ENCODE measurements around the gene PLEKHA1.

The PLEKHA1 gene

GRCh38 chr10:122463466-122464249 is 89.2 kb downstream of the PLEKHA1 start:
- Histone ChIP-seq H3K79me2 (ENCODE audit: insufficient read depth, low read length) (no peaks in the 10 kb centered on the region), H3K4me3 (ENCODE audit: insufficient read depth, low read length, poor library complexity, severe bottlenecking) (no peak overlapping the region), H3K27me3 (ENCODE audit: low read length) (no peaks in the 10 kb centered on the region), H3K36me3 (ENCODE audit: low read length) (no peaks in the 10 kb centered on the region), H3K9me2 (replicated peaks; ENCODE audit: insufficient read depth, low read length) (no peaks in the 10 kb centered on the region), H3K27ac (ENCODE audit: low read depth, low read length) (no peak overlapping the region), H3K4me2 (ENCODE audit: low read depth, low read length, poor library complexity, severe bottlenecking) (no peak overlapping the region), H2AFZ (ENCODE audit: low read depth, low read length, severe bottlenecking) (no peak overlapping the region), H3K9ac (ENCODE audit: low read length) (no peak overlapping the region), H3F3A (ENCODE audit: insufficient read depth) (no peaks in the 10 kb centered on the region), H4K20me1 (ENCODE audit: low read depth, low read length) (no peaks in the 10 kb centered on the region), H3K9me3 (ENCODE audit: insufficient read depth, low read length) (no peaks in the 10 kb centered on the region)
- TF ChIP-seq EZH2phosphoT487 (conservative IDR thresholded peaks at IDR 0.05; ENCODE audit: low read length) (no peak), CTCF (IDR thresholded peaks at IDR 0.05; ENCODE audit: insufficient read depth, low read length, poor library complexity, severe bottlenecking) (no peak)

- Histone ChIP-seq H3K9ac (ENCODE audit: low read length) (no peak overlapping the region), H3K27ac (ENCODE audit: low read depth, low read length) (no peak overlapping the region), H2AFZ (ENCODE audit: low read depth, low read length, severe bottlenecking) (no peak overlapping the region), H4K20me1 (ENCODE audit: low read depth, low read length) (no peaks in the 10 kb centered on the region), H3K36me3 (ENCODE audit: low read length) (no peaks in the 10 kb centered on the region), H3K9me2 (replicated peaks; ENCODE audit: insufficient read depth, low read length) (no peaks in the 10 kb centered on the region), H3F3A (ENCODE audit: insufficient read depth) (no peaks in the 10 kb centered on the region), H3K79me2 (ENCODE audit: insufficient read depth, low read length) (no peaks in the 10 kb centered on the region), H3K4me2 (ENCODE audit: low read depth, low read length, poor library complexity, severe bottlenecking) (no peak overlapping the region), H3K4me3 (ENCODE audit: insufficient read depth, low read length, poor library complexity, severe bottlenecking) (no peak overlapping the region), H3K27me3 (ENCODE audit: low read length) (no peaks in the 10 kb centered on the region), H3K9me3 (ENCODE audit: insufficient read depth, low read length) (no peaks in the 10 kb centered on the region)
- TF ChIP-seq CTCF (IDR thresholded peaks at IDR 0.05; ENCODE audit: insufficient read depth, low read length, poor library complexity, severe bottlenecking) (no peak), EZH2phosphoT487 (conservative IDR thresholded peaks at IDR 0.05; ENCODE audit: low read length) (no peak)
These were observed 89.7 kb downstream of the PLEKHA1 start for GRCh38 chr10:122464250-122464510.

DNA sequence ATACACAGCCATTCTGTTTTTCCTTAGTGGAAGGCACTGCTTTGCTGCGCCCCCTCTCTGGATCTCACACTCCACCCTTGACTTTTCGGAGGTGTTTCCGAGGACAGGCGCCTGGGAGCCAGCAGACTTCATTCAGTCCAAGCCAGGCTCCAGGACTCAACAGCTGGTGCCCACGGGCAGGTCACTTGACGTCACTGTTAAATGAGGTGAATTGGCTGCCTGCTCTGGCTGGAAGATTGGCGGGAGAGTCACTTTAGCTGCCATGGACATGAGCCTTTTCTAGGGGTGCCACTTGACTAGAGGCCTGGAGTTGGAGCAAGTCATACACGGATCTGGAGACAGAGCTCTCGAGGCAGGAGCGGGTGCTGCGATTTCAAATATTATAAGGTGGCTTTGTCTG is 90.1 kb downstream of the PLEKHA1 start:
- no peak overlapping the region for H3K9ac ChIP-seq (ENCODE audit: low read length)
- no peaks in the 10 kb centered on the region for H3F3A ChIP-seq (ENCODE audit: insufficient read depth)
- H3K9me3 ChIP-seq (ENCODE audit: insufficient read depth, low read length) = no peaks in the 10 kb centered on the region
- H3K27me3 ChIP-seq (ENCODE audit: low read length) = no peaks in the 10 kb centered on the region
- no peaks in the 10 kb centered on the region for H3K36me3 ChIP-seq (ENCODE audit: low read length)
- H3K27ac ChIP-seq (ENCODE audit: low read depth, low read length) = no peak overlapping the region
- H3K79me2 ChIP-seq (ENCODE audit: insufficient read depth, low read length) = no peaks in the 10 kb centered on the region
- no peak overlapping the region for H3K4me3 ChIP-seq (ENCODE audit: insufficient read depth, low read length, poor library complexity, severe bottlenecking)
- H3K9me2 ChIP-seq (replicated peaks; ENCODE audit: insufficient read depth, low read length) = no peaks in the 10 kb centered on the region
- H4K20me1 ChIP-seq (ENCODE audit: low read depth, low read length) = no peaks in the 10 kb centered on the region
- H3K4me2 ChIP-seq (ENCODE audit: low read depth, low read length, poor library complexity, severe bottlenecking) = no peak overlapping the region
- no peak overlapping the region for H2AFZ ChIP-seq (ENCODE audit: low read depth, low read length, severe bottlenecking)
- TF ChIP-seq EZH2phosphoT487 (conservative IDR thresholded peaks at IDR 0.05; ENCODE audit: low read length) = no peak
- TF ChIP-seq CTCF (IDR thresholded peaks at IDR 0.05; ENCODE audit: insufficient read depth, low read length, poor library complexity, severe bottlenecking) = no peak

Measured in SU-DHL-6 (cell line).